ENCODE results near the gene ESR2. TPM values are rescaled to one million over a fixed set of nuclear protein-coding genes. Genes with fewer than 3 reads are reported as not detected.

The ESR2 gene
- total RNA-seq, 1 donor from 2014 or later: 0.31 TPM

GRCh38 chr14:64110802-64111201 lies 183.4 kb downstream of the ESR2 start:
- no peak overlapping the region for H3K4me3 Mint-ChIP-seq
- no peak for TF ChIP-seq CTCF (IDR thresholded peaks at IDR 0.05; ENCODE audit: unreplicated experiment)
- H3K27me3 Mint-ChIP-seq (ENCODE audit: low read depth): no peaks in the 10 kb centered on the region
- H3K27ac Mint-ChIP-seq: no peak overlapping the region
- H3K9me3 Mint-ChIP-seq: no peaks in the 10 kb centered on the region
- H3K4me1 Mint-ChIP-seq: no peaks in the 10 kb centered on the region
- peaks cover 17% of the 10 kb centered on the region for H3K36me3 Mint-ChIP-seq
- no peak for DNase-seq (ENCODE audit: low spot score in 2 of 2, unreplicated experiment in 2 of 2)

GRCh38 chr14:64109819-64110554 lies 184.2 kb downstream of the ESR2 start:
- H3K9me3 Mint-ChIP-seq: no peaks in the 10 kb centered on the region
- no peaks in the 10 kb centered on the region for H3K27me3 Mint-ChIP-seq (ENCODE audit: low read depth)
- no peaks in the 10 kb centered on the region for H3K4me1 Mint-ChIP-seq
- H3K4me3 Mint-ChIP-seq: no peak overlapping the region
- no peak for DNase-seq (ENCODE audit: low spot score in 2 of 2, unreplicated experiment in 2 of 2)
- H3K36me3 Mint-ChIP-seq: peaks cover 16% of the 10 kb centered on the region
- no peak overlapping the region for H3K27ac Mint-ChIP-seq
- TF ChIP-seq CTCF (IDR thresholded peaks at IDR 0.05; ENCODE audit: unreplicated experiment): no peak

- Mint-ChIP-seq H3K27me3 (ENCODE audit: low read depth) (no peaks in the 10 kb centered on the region), H3K9me3 (no peaks in the 10 kb centered on the region), H3K4me3 (no peak overlapping the region), H3K27ac (no peak overlapping the region), H3K36me3 (peaks cover 31% of the 10 kb centered on the region), H3K4me1 (no peaks in the 10 kb centered on the region)
- no peak for TF ChIP-seq CTCF (IDR thresholded peaks at IDR 0.05; ENCODE audit: unreplicated experiment)
- DNase-seq (ENCODE audit: low spot score in 2 of 2, unreplicated experiment in 2 of 2): no peak
Measured at GRCh38 chr14:64107438-64107837, 186.7 kb downstream of the ESR2 start.

- Mint-ChIP-seq H3K27me3 (ENCODE audit: low read depth) (no peaks in the 10 kb centered on the region), H3K4me3 (no peak overlapping the region), H3K4me1 (no peaks in the 10 kb centered on the region), H3K27ac (no peak overlapping the region), H3K9me3 (peaks cover 3% of the 10 kb centered on the region), H3K36me3 (peaks cover 30% of the 10 kb centered on the region)
- no peak for DNase-seq (ENCODE audit: low spot score in 2 of 2, unreplicated experiment in 2 of 2)
- no peak for TF ChIP-seq CTCF (IDR thresholded peaks at IDR 0.05; ENCODE audit: unreplicated experiment)
Measured at GRCh38 chr14:64098120-64098519, 196.1 kb downstream of the ESR2 start.

GRCh38 chr14:64095620-64096019 lies 198.6 kb downstream of the ESR2 start:
- Mint-ChIP-seq H3K27me3 (ENCODE audit: low read depth) (no peaks in the 10 kb centered on the region), H3K27ac (no peak overlapping the region), H3K36me3 (peaks cover 11% of the 10 kb centered on the region), H3K4me1 (no peaks in the 10 kb centered on the region), H3K9me3 (peaks cover 3% of the 10 kb centered on the region), H3K4me3 (no peak overlapping the region)
- DNase-seq (ENCODE audit: low spot score in 2 of 2, unreplicated experiment in 2 of 2): no peak
- TF ChIP-seq CTCF (IDR thresholded peaks at IDR 0.05; ENCODE audit: unreplicated experiment): no peak

All from mesothelial cell of epicardium (in vitro differentiated cells).